ENCODE measurements around the gene KRTAP10-1.

Gene KRTAP10-1

GRCh38 chr21:44517175-44517899 is 22.7 kb downstream of the KRTAP10-1 start:
- in situ Hi-C loops (cut with MboI; ENCODE audit: low sequenced_read_pairs): no loop called here

- in situ Hi-C loops (cut with MboI; ENCODE audit: low sequenced_read_pairs): no loop called here
Observed at GRCh38 chr21:44516828-44517174, 23.2 kb downstream of the KRTAP10-1 start.

- in situ Hi-C loops (cut with MboI; ENCODE audit: low sequenced_read_pairs): no loop called here
Observed at GRCh38 chr21:44516342-44516741, 23.7 kb downstream of the KRTAP10-1 start.

- in situ Hi-C loops (cut with MboI; ENCODE audit: low sequenced_read_pairs): no loop called here
Observed at GRCh38 chr21:44515359-44516165, 24.4 kb downstream of the KRTAP10-1 start.

- in situ Hi-C loops (cut with MboI; ENCODE audit: low sequenced_read_pairs): no loop called here
Observed at GRCh38 chr21:44514746-44515358, 25.1 kb downstream of the KRTAP10-1 start.

- in situ Hi-C loops (cut with MboI; ENCODE audit: low sequenced_read_pairs): no loop called here
Observed at GRCh38 chr21:44514218-44514520, 25.8 kb downstream of the KRTAP10-1 start.

GRCh38 chr21:44513389-44514217 is 26.4 kb downstream of the KRTAP10-1 start:
- in situ Hi-C loops (cut with MboI; ENCODE audit: low sequenced_read_pairs): no loop called here

- in situ Hi-C loops (cut with MboI; ENCODE audit: low sequenced_read_pairs): no loop called here
Observed at GRCh38 chr21:44512496-44513388, 27.3 kb downstream of the KRTAP10-1 start.

- in situ Hi-C loops (cut with MboI; ENCODE audit: low sequenced_read_pairs): no loop called here
Observed at GRCh38 chr21:44511938-44512275, 28.1 kb downstream of the KRTAP10-1 start.

GRCh38 chr21:44511219-44511937 is 28.6 kb downstream of the KRTAP10-1 start:
- in situ Hi-C loops (cut with MboI; ENCODE audit: low sequenced_read_pairs): no loop called here

- in situ Hi-C loops (cut with MboI; ENCODE audit: low sequenced_read_pairs): no loop called here
Observed at GRCh38 chr21:44510508-44511218, 29.3 kb downstream of the KRTAP10-1 start.

- in situ Hi-C loops (cut with MboI; ENCODE audit: low sequenced_read_pairs): no loop called here
Observed at GRCh38 chr21:44510109-44510507, 29.9 kb downstream of the KRTAP10-1 start.

GRCh38 chr21:44509539-44509938 is 30.5 kb downstream of the KRTAP10-1 start:
- in situ Hi-C loops (cut with MboI; ENCODE audit: low sequenced_read_pairs): no loop called here

GRCh38 chr21:44508711-44509445 is 31.1 kb downstream of the KRTAP10-1 start:
- in situ Hi-C loops (cut with MboI; ENCODE audit: low sequenced_read_pairs): no loop called here

- in situ Hi-C loops (cut with MboI; ENCODE audit: low sequenced_read_pairs): no loop called here
Observed at GRCh38 chr21:44508426-44508710, 31.6 kb downstream of the KRTAP10-1 start.

- in situ Hi-C loops (cut with MboI; ENCODE audit: low sequenced_read_pairs): no loop called here
Observed at GRCh38 chr21:44507673-44508425, 32.1 kb downstream of the KRTAP10-1 start.

- in situ Hi-C loops (cut with MboI; ENCODE audit: low sequenced_read_pairs): no loop called here
Observed at GRCh38 chr21:44506279-44507255, 33.4 kb downstream of the KRTAP10-1 start.
